ENCODE measurements around the gene ILDR1. TPM values are rescaled to one million over a fixed set of nuclear protein-coding genes. Genes with fewer than 3 reads are reported as not detected.

The ILDR1 gene
- total RNA-seq = not detected in 2 replicates

GRCh38 chr3:122021811-122022401 is at the start of gene ILDR1:
TSS of gene ILDR1 (minus strand) at chr3:122022247. CDS start at chr3:122022077, 170 bp downstream.

GRCh38 chr3:122055215-122055614 is 33.2 kb upstream of the ILDR1 start, which contains the start of gene CD86:
TSS of gene CD86 (plus strand) at chr3:122055362. CDS start at chr3:122055490, 128 bp downstream.

Small RNA genes lying within 50 kb of the gene (small RNA-seq; reads per million reads assigned to genes)
- not detected for gene RF00019

Other genes starting within 250 kb of the ILDR1 start
- gene IQCB1, start 187.2 kb downstream of the ILDR1 start, total RNA-seq = 21.9 and 27.7 TPM in 2 replicates
- gene EAF2, start 187.0 kb downstream of the ILDR1 start, total RNA-seq = 1.4 and 2.9 TPM in 2 replicates
- under 0.01 and 0.36 TPM in 2 replicates for gene SLC15A2, start 127.8 kb downstream of the ILDR1 start, total RNA-seq
- not detected in 2 replicates for gene CD86, start 33.1 kb upstream of the ILDR1 start, total RNA-seq
- gene CASR, start 161.4 kb upstream of the ILDR1 start, total RNA-seq = not detected in 2 replicates

Data from thoracic aorta endothelial cell (primary cell).